H9 (cell line): Measurements from ENCODE around the gene DKKL1. TPM values are rescaled to one million over a fixed set of nuclear protein-coding genes. Genes with fewer than 3 reads are reported as not detected.

ENCODE experiments used
- DNase-seq: peaks from one replicate; pipeline ENCODE4 v3.0.0-alpha.2; 2017
- H2AFZ ChIP-seq: one replicate; pipeline ENCODE4 v1.6.1; 2013; ENCODE audit warnings: mild to moderate bottlenecking, low read length, control low read depth, moderate library complexity
- H2AK5ac ChIP-seq: 2 replicates; pipeline ENCODE4 v1.6.1; 2013; ENCODE audit warnings: low read length, control low read depth, mixed read lengths; ENCODE audit not compliant: insufficient read length
- H2BK120ac ChIP-seq: one replicate; pipeline ENCODE4 v1.6.1; 2013; ENCODE audit warnings: low read depth, mild to moderate bottlenecking, low read length, control low read depth, inconsistent platforms; ENCODE audit not compliant: poor library complexity, severe bottlenecking
- H2BK12ac ChIP-seq: 2 replicates; pipeline ENCODE4 v1.6.1; 2013; ENCODE audit warnings: low read length, control low read depth, mixed read lengths, low read depth; ENCODE audit not compliant: insufficient read length
- H2BK15ac ChIP-seq: 2 replicates; pipeline ENCODE4 v1.6.1; 2013; ENCODE audit warnings: low read depth, low read length, control low read depth
- H2BK20ac ChIP-seq: one replicate; pipeline ENCODE4 v1.6.1; 2013; ENCODE audit warnings: low read depth, mild to moderate bottlenecking, low read length, control low read depth, inconsistent platforms; ENCODE audit not compliant: poor library complexity, severe bottlenecking
- H2BK5ac ChIP-seq: 2 replicates; pipeline ENCODE4 v1.6.1; 2013; ENCODE audit warnings: low read length, control low read depth, mixed read lengths; ENCODE audit not compliant: insufficient read length
- H3K14ac ChIP-seq: 2 replicates; pipeline ENCODE4 v1.6.1; 2013; ENCODE audit warnings: low read length, control low read depth; ENCODE audit not compliant: insufficient read depth
- H3K18ac ChIP-seq: 2 replicates; pipeline ENCODE4 v1.6.1; 2013; ENCODE audit warnings: low read depth, mild to moderate bottlenecking, mixed read lengths, low read length, control low read depth; ENCODE audit not compliant: insufficient read length
- H3K23ac ChIP-seq: 2 replicates; pipeline ENCODE4 v1.6.1; 2013; ENCODE audit warnings: low read length, control low read depth, mixed read lengths, low read depth; ENCODE audit not compliant: insufficient read length
- H3K23me2 ChIP-seq: 2 replicates; pipeline ENCODE4 v1.6.1; 2013; ENCODE audit warnings: low read depth, mild to moderate bottlenecking, mixed read lengths, low read length, control low read depth; ENCODE audit not compliant: insufficient read length, poor library complexity, severe bottlenecking
- H3K27ac ChIP-seq: 2 replicates; pipeline ENCODE4 v1.5.1; 2013; ENCODE audit warnings: low read length, control low read depth, mixed read lengths, low read depth; ENCODE audit not compliant: insufficient read length
- H3K27me3 ChIP-seq: 2 replicates; pipeline ENCODE4 v1.6.1; 2013; ENCODE audit warnings: low read length, control low read depth, inconsistent platforms; ENCODE audit not compliant: insufficient read depth
- H3K4ac ChIP-seq: 2 replicates; pipeline ENCODE4 v1.6.1; 2013; ENCODE audit warnings: low read depth, mild to moderate bottlenecking, control low read depth, inconsistent platforms, low read length, moderate library complexity
- H3K4me1 ChIP-seq: 2 replicates; pipeline ENCODE4 v1.6.1; 2013; ENCODE audit warnings: low read length, control low read depth, inconsistent platforms; ENCODE audit not compliant: insufficient read depth
- H3K4me2 ChIP-seq: 2 replicates; pipeline ENCODE4 v1.6.1; 2013; ENCODE audit warnings: low read length, control low read depth, mixed read lengths; ENCODE audit not compliant: insufficient read length, insufficient read depth
- H3K56ac ChIP-seq: 2 replicates; pipeline ENCODE4 v1.6.1; 2013; ENCODE audit warnings: low read depth, mild to moderate bottlenecking, mixed read lengths, low read length, control low read depth; ENCODE audit not compliant: insufficient read length
- H3K79me1 ChIP-seq: 2 replicates; pipeline ENCODE4 v1.6.1; 2013; ENCODE audit warnings: low read depth, mild to moderate bottlenecking, moderate library complexity, low read length, control low read depth, inconsistent platforms; ENCODE audit not compliant: insufficient read depth, poor library complexity, severe bottlenecking
- H3K79me2 ChIP-seq: 2 replicates; pipeline ENCODE4 v1.6.1; 2013; ENCODE audit warnings: low read length, control low read depth, inconsistent platforms; ENCODE audit not compliant: insufficient read depth
- H3K9ac ChIP-seq: 2 replicates; pipeline ENCODE4 v1.6.1; 2013; ENCODE audit warnings: low read length, control low read depth, mixed read lengths; ENCODE audit not compliant: insufficient read length; ENCODE audit errors: extremely low read depth
- H3K9me3 ChIP-seq: one replicate; pipeline ENCODE4 v1.6.1; 2013; ENCODE audit warnings: low read depth, low read length, inconsistent platforms; ENCODE audit not compliant: control insufficient read depth
- H3T11ph ChIP-seq: one replicate; pipeline ENCODE4 v1.6.1; 2013; ENCODE audit warnings: mild to moderate bottlenecking, low read length, control low read depth, inconsistent platforms
- H4K20me1 ChIP-seq: one replicate; pipeline ENCODE4 v1.6.1; 2013; ENCODE audit not compliant: control insufficient read depth, insufficient read length, insufficient read depth
- H4K5ac ChIP-seq: 2 replicates; pipeline ENCODE4 v1.6.1; 2013; ENCODE audit warnings: low read depth, mild to moderate bottlenecking, mixed read lengths, low read length, control low read depth; ENCODE audit not compliant: insufficient read length
- H4K8ac ChIP-seq: replicated peaks from 2 replicates; pipeline ENCODE4 v1.6.1; 2013; ENCODE audit warnings: low read length, control low read depth, mixed read lengths, low read depth; ENCODE audit not compliant: insufficient read length
- H4K91ac ChIP-seq: 2 replicates; pipeline ENCODE4 v1.6.1; 2013; ENCODE audit warnings: low read depth, mild to moderate bottlenecking, moderate library complexity, mixed read lengths, low read length, control low read depth; ENCODE audit not compliant: insufficient read length
- H3K27ac Mint-ChIP-seq, 3 experiments: 2 replicates in 2 of 3; 3 replicates in 1 of 3; pipeline ENCODE4 v1.8.0; 2020 to 2021; ENCODE audit warnings: mixed read lengths in 3 of 3, mild to moderate bottlenecking in 1 of 3, moderate library complexity in 1 of 3
- H3K27me3 Mint-ChIP-seq: 2 replicates; pipeline ENCODE4 v1.8.0; 2021; ENCODE audit warnings: low read depth, mild to moderate bottlenecking, moderate library complexity, mixed read lengths
- H3K36me3 Mint-ChIP-seq, 3 experiments: 2 replicates in 2 of 3; 3 replicates in 1 of 3; pipeline ENCODE4 v1.8.0; 2020 to 2021; ENCODE audit warnings: low read depth in 3 of 3, mixed read lengths in 3 of 3; ENCODE audit not compliant: insufficient read depth in 1 of 3
- H3K4me1 Mint-ChIP-seq, 2 experiments: 2 replicates each; pipeline ENCODE4 v1.8.0; 2020; ENCODE audit warnings: mixed read lengths in 2 of 2
- H3K4me3 Mint-ChIP-seq, 2 experiments: 2 replicates in 1 of 2; 3 replicates in 1 of 2; pipeline ENCODE4 v1.8.0; 2020 to 2021; ENCODE audit warnings: mild to moderate bottlenecking in 2 of 2, mixed read lengths in 2 of 2, moderate library complexity in 1 of 2
- H3K9me3 Mint-ChIP-seq, 2 experiments: 2 replicates in 1 of 2; 3 replicates in 1 of 2; pipeline ENCODE4 v1.8.0; 2020; ENCODE audit warnings: mild to moderate bottlenecking in 2 of 2, mixed read lengths in 2 of 2, moderate library complexity in 1 of 2
- CTCF ChIP-seq: fragments of 200-600 bp; sonication (generic); conservative IDR thresholded peaks from 3 replicates; pipeline ENCODE4 v1.8.0; 2021; ENCODE audit warnings: antibody characterized with exemption, mild to moderate bottlenecking
- WGBS: extraction: QIAGEN DNeasy Blood & Tissue Kit; methylation state at CpG from one replicate; pipeline ENCODE4 v1.1.7; 2013; ENCODE audit warnings: missing lambda C conversion rate, low lambda C conversion rate, mixed read lengths; ENCODE audit not compliant: insufficient read length; ENCODE audit errors: extremely low coverage; 5-methylcytosine and 5-hydroxymethylcytosine counted together
- total RNA-seq: library from RNA; stranded (reverse); gene quantifications from 2 replicates; pipeline ENCODE4 v1.2.1, GENCODE V29; 2021

DKKL1 gene
- total RNA-seq, 1 experiment from 2014 or later, result 3.5 TPM

GRCh38 chr19:49359851-49360820 is 3.5 kb upstream of the DKKL1 start:
- H3K4ac ChIP-seq, result no peak overlapping the region; the same call in 1 of the 2 replicates
- H2BK5ac ChIP-seq, result no peak overlapping the region
- H2BK15ac ChIP-seq, result no peak overlapping the region
- H4K8ac ChIP-seq, result no peak overlapping the region
- no peak overlapping the region for H3T11ph ChIP-seq
- H2BK12ac ChIP-seq, result no peak overlapping the region
- no peak overlapping the region for H2AK5ac ChIP-seq
- no peak overlapping the region for H3K18ac ChIP-seq
- no peak for TF ChIP-seq CTCF
- no CpG with 5 or more reads among the region's 17 CpGs for WGBS
- H3K27me3 ChIP-seq, result no peaks in the 10 kb centered on the region
- no peaks in the 10 kb centered on the region for H3K9me3 Mint-ChIP-seq
- no peak overlapping the region for H2AFZ ChIP-seq
- no peak for DNase-seq
- H3K36me3 Mint-ChIP-seq, result peaks cover 38 to 48% (median 44%) of the 10 kb centered on the region in 3 experiments; a peak in 6 of 7 replicates
- no peak overlapping the region for H3K27ac ChIP-seq
- peaks cover 8% of the 10 kb centered on the region for H3K23me2 ChIP-seq
- H3K9ac ChIP-seq, result peak overlapping the region; percentile 4
- H3K79me1 ChIP-seq, result peaks cover 6% of the 10 kb centered on the region
- peak overlapping the region; percentile 96 for H3K4me2 ChIP-seq
- H3K56ac ChIP-seq, result no peak overlapping the region
- no peak overlapping the region for H3K4me3 Mint-ChIP-seq
- peak overlapping the region; percentile 80 to 98 (median 96) for H3K27ac Mint-ChIP-seq
- peaks cover 4 to 27% of the 10 kb centered on the region in 2 experiments for H3K4me1 Mint-ChIP-seq
- no peak overlapping the region for H3K14ac ChIP-seq
- no peaks in the 10 kb centered on the region for H4K20me1 ChIP-seq
- H3K23ac ChIP-seq, result no peak overlapping the region
- no peak overlapping the region for H2BK20ac ChIP-seq
- H3K79me2 ChIP-seq, result peaks cover 6% of the 10 kb centered on the region; the same call in 1 of the 2 replicates
- peaks cover 3% of the 10 kb centered on the region for H3K27me3 Mint-ChIP-seq
- no peaks in the 10 kb centered on the region for H3K9me3 ChIP-seq
- H4K5ac ChIP-seq, result no peak overlapping the region
- H3K4me1 ChIP-seq, result no peaks in the 10 kb centered on the region; the same call in 1 of the 2 replicates
- no peak overlapping the region for H4K91ac ChIP-seq
- H2BK120ac ChIP-seq, result no peak overlapping the region
